ENCODE results near the gene VPS37D.
"Not testable (repeated sequence)": the region's sequence is repeated elsewhere in the genome, so short reads cannot be mapped to it uniquely, and the experiment has no call there.

The VPS37D gene

GRCh38 chr7:73706126-73707044 is 38.8 kb downstream of the VPS37D start:
- no peak for DNase-seq

GRCh38 chr7:73707045-73707631 is 39.5 kb downstream of the VPS37D start:
- DNase-seq: no peak

- DNase-seq: no peak
Measured at GRCh38 chr7:73708961-73709549, 41.4 kb downstream of the VPS37D start.

GRCh38 chr7:73712773-73713172 is 45.1 kb downstream of the VPS37D start:
- no peak for DNase-seq

- DNase-seq: not testable (repeated sequence)
Measured at GRCh38 chr7:73713319-73713718, 45.7 kb downstream of the VPS37D start.

DNA sequence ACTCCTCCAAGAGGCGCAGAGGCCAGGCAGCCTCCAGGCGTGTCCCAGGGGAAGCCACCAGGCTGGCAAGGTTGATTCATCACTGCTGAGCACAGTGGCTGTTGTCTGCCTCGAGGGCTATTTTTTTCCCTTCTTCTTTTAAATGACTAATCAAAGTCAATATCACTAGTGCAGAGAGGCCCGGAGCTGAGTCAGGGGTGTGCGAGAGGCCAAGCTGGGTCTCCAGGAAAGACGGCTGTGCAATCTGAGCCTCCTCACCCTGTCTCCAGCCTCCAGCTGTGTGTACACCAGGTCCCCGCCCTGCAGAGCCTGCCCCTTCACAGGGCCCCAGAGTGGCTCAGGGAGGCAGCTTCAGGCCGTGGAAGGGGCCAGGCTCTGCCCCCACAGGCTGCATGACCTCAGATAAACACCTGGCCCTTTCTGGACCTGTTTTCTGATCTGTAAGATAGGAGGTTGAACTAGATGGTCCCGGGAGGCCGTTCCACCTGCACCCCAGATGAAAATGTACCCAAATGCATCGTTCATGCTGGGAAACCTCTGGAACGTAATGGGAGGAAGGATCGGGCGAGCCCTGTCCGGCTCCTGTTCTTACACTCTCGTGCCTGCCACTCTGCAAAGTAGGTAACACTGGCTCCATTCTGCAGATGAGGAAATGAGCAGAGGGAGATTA is 48.2 kb downstream of the VPS37D start:
- DNase-seq: peak; percentile 81

DNA sequence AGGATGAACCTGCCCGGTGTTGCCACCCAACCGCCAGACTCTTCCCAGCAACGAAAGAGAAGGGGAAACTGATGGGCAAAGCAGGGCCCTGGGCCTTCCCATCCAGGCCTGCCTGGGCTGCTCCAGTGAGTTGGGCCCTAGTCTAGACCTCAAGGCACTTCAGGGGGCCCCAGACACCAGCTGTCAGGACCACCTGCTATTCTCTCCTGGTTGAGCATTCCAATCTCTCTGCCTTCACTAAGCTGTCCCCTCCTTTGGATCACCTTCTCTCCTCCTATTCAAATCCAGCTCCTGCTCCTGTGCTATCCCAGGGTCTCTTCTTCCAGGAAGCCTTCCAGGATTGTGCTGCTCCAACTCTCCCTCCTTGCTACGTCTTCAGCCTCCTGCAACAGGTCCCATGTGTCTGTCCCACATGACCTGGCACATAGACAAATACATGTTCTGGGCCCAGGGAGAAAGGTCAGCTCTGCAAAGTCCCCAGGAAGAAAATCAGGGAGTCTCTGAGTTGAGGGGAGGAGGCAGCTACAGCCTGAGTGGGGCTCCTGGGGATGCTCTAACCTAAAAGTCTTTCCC is 48.8 kb downstream of the VPS37D start:
- no peak for DNase-seq

- DNase-seq: no peak
Measured at GRCh38 chr7:73717025-73717807, 49.6 kb downstream of the VPS37D start.

GRCh38 chr7:73717991-73718405 is 50.4 kb downstream of the VPS37D start:
- no peak for DNase-seq

GRCh38 chr7:73718438-73718881 is 50.8 kb downstream of the VPS37D start:
- DNase-seq: no peak

DNA sequence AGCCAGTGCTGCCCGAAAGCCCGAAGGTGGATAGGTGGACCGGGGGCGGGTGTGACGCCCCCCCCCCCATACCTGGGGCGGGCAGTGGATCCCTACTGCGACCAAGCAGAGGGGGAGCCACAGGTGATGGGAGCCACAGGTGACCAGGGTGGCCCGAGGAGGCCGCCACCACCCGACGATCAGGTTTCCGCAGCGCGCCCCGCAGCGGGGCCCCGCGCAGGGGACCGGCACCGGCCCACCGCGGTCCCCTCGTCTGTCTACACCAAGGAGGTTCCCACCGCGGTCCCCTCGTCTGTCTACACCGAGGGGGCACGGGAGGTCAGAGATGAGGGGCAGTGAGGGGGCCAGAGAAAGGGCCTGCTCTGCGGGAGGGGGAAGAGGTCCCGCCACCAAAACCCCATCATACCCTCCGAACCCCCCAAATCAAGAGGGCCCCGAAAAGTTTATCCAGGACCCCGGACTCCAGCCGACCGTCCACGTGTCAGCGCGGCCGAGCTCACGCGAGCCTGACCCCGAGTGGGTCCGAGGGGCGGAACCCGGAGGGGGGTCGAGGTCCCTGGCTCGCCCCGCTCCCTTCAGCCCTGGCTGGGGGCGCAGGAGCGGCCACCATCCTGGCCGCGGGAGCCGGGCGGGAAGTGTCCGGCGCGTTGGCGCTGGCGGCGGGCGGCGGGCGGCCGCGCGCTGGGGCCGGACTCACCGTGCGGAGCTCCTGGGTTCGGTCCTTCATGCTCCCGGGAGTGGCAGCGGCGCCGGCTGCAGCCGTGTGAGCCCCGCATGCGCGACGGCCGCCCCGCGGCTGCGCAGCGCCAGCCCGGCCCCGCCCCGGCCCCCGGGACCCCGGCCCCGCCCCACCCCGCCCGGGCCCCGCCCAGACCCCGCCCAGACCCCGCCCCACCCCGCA is 51.5 kb downstream of the VPS37D start, which contains the start of gene STX1A:
Gene STX1A (minus strand): TSS at position 765 of the 901 bp plus-strand sequence. CDS start 38 bp downstream, at position 727.
- peak; percentile 78 for DNase-seq

GRCh38 chr7:73719806-73720169 is 52.2 kb downstream of the VPS37D start:
- no peak for DNase-seq

DNA sequence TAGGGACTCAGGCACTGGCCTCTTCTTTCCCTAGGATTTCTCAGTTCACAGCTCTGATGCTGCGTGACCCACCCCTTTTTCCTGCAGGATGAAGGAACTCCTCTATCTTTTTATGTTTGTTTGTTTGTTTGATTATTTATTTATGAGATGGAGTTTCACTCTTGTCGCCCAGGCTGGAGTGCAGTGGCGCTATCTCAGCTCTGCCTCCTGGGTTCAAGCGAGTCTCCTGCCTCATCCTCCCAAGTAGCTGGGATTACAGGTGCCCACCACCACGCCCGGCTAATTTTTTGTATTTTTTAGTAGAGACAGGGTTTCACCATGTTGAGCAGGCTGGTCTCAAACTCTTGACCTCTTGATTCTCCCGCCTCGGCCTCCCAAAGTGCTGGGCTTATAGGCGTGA is 52.8 kb downstream of the VPS37D start:
- DNase-seq: not testable (repeated sequence)

- peak; percentile 87 for DNase-seq
Measured at GRCh38 chr7:73721377-73721817, 53.8 kb downstream of the VPS37D start.

Measured in left hindlimb (tissue), 1 donor.